DND-41 (cell line): ENCODE results near the gene SCUBE1.
A peak's percentile ranks its signal among the peaks of the same experiment; 100 is the strongest.

Experiments used
- ATAC-seq: fragments of 200-7000 bp; cut with Tn5 transposase; 3 replicates; pipeline ENCODE4 v1.9.1; 2021; ENCODE audit warnings: low read depth; ENCODE audit not compliant: insufficient read depth
- DNase-seq: peaks from one replicate; pipeline ENCODE4 v3.0.0-alpha.2; 2020
- H2AFZ ChIP-seq: 2 replicates; pipeline ENCODE4 v1.6.0; 2012; ENCODE audit warnings: low read depth, low read length
- H3K27ac ChIP-seq: 2 replicates; pipeline ENCODE4 v1.5.1; 2012; ENCODE audit warnings: low read length, inconsistent platforms
- H3K27me3 ChIP-seq: fragments of 200-600 bp; sonication (generic); 2 replicates; pipeline ENCODE4 v1.6.0; 2012; ENCODE audit warnings: low read length, mild to moderate bottlenecking, inconsistent platforms; ENCODE audit not compliant: insufficient read depth, poor library complexity
- H3K36me3 ChIP-seq: 2 replicates; pipeline ENCODE4 v1.5.1; 2012; ENCODE audit warnings: low read length, inconsistent platforms; ENCODE audit not compliant: insufficient read depth
- H3K4me1 ChIP-seq: 2 replicates; pipeline ENCODE4 v1.5.1; 2012; ENCODE audit warnings: mild to moderate bottlenecking, low read length; ENCODE audit not compliant: insufficient read depth
- H3K4me2 ChIP-seq: 2 replicates; pipeline ENCODE4 v1.6.0; 2012; ENCODE audit warnings: mild to moderate bottlenecking, moderate library complexity, low read length, inconsistent platforms; ENCODE audit not compliant: insufficient read depth
- H3K4me3 ChIP-seq, 2 experiments: fragments of 200-600 bp in 1 of 2; shearing (Covaris generic) in 1 of 2; 2 replicates each; pipeline ENCODE4 v1.5.1; 2012 to 2016; ENCODE audit warnings: inconsistent platforms in 2 of 2, low read length in 2 of 2, mild to moderate bottlenecking in 2 of 2, low read depth in 1 of 2, moderate library complexity in 1 of 2
- H3K79me2 ChIP-seq: 2 replicates; pipeline ENCODE4 v1.6.0; 2012; ENCODE audit warnings: low read length, inconsistent platforms; ENCODE audit not compliant: insufficient read depth
- H3K9ac ChIP-seq: 2 replicates; pipeline ENCODE4 v1.6.0; 2012; ENCODE audit warnings: low read depth, mild to moderate bottlenecking, inconsistent platforms, low read length, moderate library complexity
- H3K9me3 ChIP-seq: 2 replicates; pipeline ENCODE4 v1.5.1; 2012; ENCODE audit warnings: low read length, moderate library complexity, mild to moderate bottlenecking, inconsistent platforms; ENCODE audit not compliant: insufficient read depth, severe bottlenecking
- H4K20me1 ChIP-seq: 2 replicates; pipeline ENCODE4 v1.6.0; 2012; ENCODE audit warnings: low read length; ENCODE audit not compliant: insufficient read depth
- EZH2 ChIP-seq: IDR thresholded peaks from 3 replicates; pipeline ENCODE4 v1.6.1; 2012; ENCODE audit warnings: borderline replicate concordance, low read depth, mild to moderate bottlenecking, moderate library complexity, low read length, inconsistent platforms; ENCODE audit not compliant: severe bottlenecking
- TF ChIP-seq, protein P1 (sequence below): IDR thresholded peaks from 2 replicates; pipeline ENCODE4 v1.5.1; 2012; ENCODE audit warnings: borderline replicate concordance, low read length, moderate library complexity, mild to moderate bottlenecking; ENCODE audit not compliant: poor library complexity, severe bottlenecking; ENCODE audit errors: extremely low read depth

The SCUBE1 gene

DNA sequence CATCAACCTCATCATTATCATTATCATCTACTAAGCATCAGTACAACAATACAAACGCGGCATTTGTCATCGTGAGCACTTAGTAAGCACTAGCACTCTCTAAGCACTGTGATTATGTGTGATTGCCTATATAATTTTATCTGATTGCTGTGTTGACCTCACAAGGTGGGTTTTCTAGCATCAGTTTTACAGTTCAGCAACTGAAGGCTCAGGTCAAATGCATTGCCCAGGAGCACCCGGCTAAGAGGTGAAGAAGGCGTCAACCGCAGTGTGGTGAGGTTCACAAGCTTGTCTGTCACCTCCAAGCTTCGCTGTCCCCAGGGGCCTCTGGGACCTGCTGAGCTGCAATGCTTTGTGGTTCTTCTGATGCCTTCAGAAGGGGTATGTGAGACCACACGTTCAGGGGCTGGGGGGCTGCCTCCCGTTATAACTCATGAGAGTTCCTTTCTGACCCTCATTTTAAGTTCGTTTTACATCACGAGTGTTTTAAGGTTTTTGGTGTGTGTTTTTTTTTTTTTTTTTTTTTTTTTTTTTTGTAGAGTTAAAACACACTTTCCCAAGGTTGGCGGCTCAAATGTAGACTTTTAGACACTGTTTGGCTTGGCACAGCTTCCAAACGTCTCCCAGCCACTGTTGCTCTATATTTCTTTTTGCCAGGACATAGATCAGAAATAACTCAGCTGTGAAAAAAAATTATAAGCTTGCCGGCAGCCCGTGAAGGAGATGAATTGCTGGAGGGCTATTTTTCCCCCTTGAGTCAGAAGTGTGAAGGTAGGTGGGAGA lies 33.8 kb upstream of the SCUBE1 start:
- H3K4me1 ChIP-seq, result peaks cover 24% of the 10 kb centered on the region
- no peak overlapping the region for H3K4me2 ChIP-seq
- no peaks in the 10 kb centered on the region for H3K36me3 ChIP-seq

DNA sequence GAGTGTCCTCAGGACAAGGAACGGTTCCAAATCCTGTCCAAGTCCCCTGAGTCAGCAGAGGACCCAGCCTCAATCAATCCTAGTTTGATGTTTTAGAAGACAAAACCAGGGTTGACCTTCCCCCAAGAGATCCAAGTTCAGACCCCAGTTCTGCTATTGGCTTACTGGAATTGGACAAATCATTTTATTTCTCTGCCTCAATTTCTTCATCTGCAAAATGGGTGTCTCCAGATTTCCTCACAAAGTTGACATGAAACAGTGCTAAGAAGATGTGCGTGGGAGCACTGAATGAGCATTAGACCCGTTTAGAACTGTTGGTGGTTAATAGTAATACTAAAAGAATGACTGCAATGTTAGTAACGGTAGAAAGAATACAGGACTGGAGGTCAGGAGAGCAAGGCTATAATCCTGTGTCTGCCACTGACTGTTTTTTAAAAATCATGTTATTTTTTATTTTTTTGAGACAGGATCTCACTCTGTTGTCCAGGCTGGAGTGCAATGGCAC lies 32.8 kb upstream of the SCUBE1 start:
- Histone ChIP-seq H2AFZ (no peak overlapping the region), H3K4me3 (no peak overlapping the region), H3K79me2 (no peaks in the 10 kb centered on the region), H3K36me3 (no peaks in the 10 kb centered on the region), H3K9ac (no peak overlapping the region), H3K4me1 (peaks cover 19% of the 10 kb centered on the region), H3K4me2 (no peak overlapping the region), H3K9me3 (peaks cover 2% of the 10 kb centered on the region), H3K27me3 (peaks cover 32% of the 10 kb centered on the region), H3K27ac (no peak overlapping the region), H4K20me1 (peaks cover 9% of the 10 kb centered on the region)
- TF ChIP-seq, protein P1, sequence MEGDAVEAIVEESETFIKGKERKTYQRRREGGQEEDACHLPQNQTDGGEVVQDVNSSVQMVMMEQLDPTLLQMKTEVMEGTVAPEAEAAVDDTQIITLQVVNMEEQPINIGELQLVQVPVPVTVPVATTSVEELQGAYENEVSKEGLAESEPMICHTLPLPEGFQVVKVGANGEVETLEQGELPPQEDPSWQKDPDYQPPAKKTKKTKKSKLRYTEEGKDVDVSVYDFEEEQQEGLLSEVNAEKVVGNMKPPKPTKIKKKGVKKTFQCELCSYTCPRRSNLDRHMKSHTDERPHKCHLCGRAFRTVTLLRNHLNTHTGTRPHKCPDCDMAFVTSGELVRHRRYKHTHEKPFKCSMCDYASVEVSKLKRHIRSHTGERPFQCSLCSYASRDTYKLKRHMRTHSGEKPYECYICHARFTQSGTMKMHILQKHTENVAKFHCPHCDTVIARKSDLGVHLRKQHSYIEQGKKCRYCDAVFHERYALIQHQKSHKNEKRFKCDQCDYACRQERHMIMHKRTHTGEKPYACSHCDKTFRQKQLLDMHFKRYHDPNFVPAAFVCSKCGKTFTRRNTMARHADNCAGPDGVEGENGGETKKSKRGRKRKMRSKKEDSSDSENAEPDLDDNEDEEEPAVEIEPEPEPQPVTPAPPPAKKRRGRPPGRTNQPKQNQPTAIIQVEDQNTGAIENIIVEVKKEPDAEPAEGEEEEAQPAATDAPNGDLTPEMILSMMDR, result no peak
- no peak for TF ChIP-seq EZH2
- ATAC-seq (no peak), DNase-seq (no peak)

More for the DNA sequence above, 33.8 kb upstream of the SCUBE1 start:
- DNase-seq, result peak; percentile 84
- no peak overlapping the region for H3K4me3 ChIP-seq
- peaks cover 35% of the 10 kb centered on the region for H3K27me3 ChIP-seq
- no peak overlapping the region for H2AFZ ChIP-seq
- ATAC-seq, result peak; percentile 99
- no peak overlapping the region for H3K9ac ChIP-seq
- H3K27ac ChIP-seq, result no peak overlapping the region
- peaks cover 7% of the 10 kb centered on the region for H4K20me1 ChIP-seq
- no peaks in the 10 kb centered on the region for H3K79me2 ChIP-seq
- TF ChIP-seq, protein P1, result no peak
- TF ChIP-seq EZH2, result no peak
- H3K9me3 ChIP-seq, result peaks cover 2% of the 10 kb centered on the region

DNA sequence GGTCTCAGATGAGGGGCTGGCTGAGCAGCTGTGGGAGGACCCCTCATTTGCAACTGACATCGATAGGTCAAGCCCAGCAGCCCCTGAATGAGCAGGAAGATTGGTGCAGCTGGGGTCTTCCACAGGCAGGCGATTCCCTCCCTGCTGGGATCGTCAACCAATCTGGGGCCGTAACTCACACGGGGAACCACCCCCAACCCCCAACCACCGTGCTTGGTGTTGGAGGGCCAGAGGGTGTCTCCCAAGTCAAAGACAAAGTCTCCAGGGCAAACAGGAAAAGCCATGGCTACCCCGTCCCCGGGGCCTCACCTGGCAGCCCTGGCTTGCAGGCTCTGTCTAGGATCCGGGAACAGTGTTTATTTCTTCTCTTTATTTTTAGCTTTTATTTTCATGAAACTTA lies 26.9 kb upstream of the SCUBE1 start:
- no peak overlapping the region for H3K4me2 ChIP-seq
- no peak overlapping the region for H3K4me3 ChIP-seq
- no peaks in the 10 kb centered on the region for H3K4me1 ChIP-seq
- no peaks in the 10 kb centered on the region for H3K79me2 ChIP-seq
- no peak overlapping the region for H2AFZ ChIP-seq
- H3K9ac ChIP-seq, result no peak overlapping the region
- no peak for TF ChIP-seq EZH2
- TF ChIP-seq, protein P1, result no peak
- H3K27ac ChIP-seq, result no peak overlapping the region
- DNase-seq (no peak), ATAC-seq (no peak)
- no peaks in the 10 kb centered on the region for H3K36me3 ChIP-seq
- peaks cover 2% of the 10 kb centered on the region for H3K27me3 ChIP-seq
- peaks cover 2% of the 10 kb centered on the region for H4K20me1 ChIP-seq
- H3K9me3 ChIP-seq, result peaks cover 2% of the 10 kb centered on the region
